Hepatocyte (in vitro differentiated cells): Measurements from ENCODE around the gene SIGLEC12. TPM values are rescaled to one million over a fixed set of nuclear protein-coding genes. Genes with fewer than 3 reads are reported as not detected.

Experiments used
- DNase-seq: peaks from one replicate; pipeline ENCODE4 v3.0.0-alpha.2; 2016; ENCODE audit warnings: low spot score
- H2AFZ ChIP-seq: fragments of 200-600 bp; sonication (generic); 2 replicates; pipeline ENCODE4 v1.6.0; 2016; ENCODE audit warnings: antibody characterized with exemption, mild to moderate bottlenecking
- H3K27ac ChIP-seq: fragments of 200-600 bp; sonication (generic); 2 replicates; pipeline ENCODE4 v1.5.1; 2016; ENCODE audit warnings: mild to moderate bottlenecking
- H3K27me3 ChIP-seq: fragments of 200-600 bp; sonication (generic); 2 replicates; pipeline ENCODE4 v1.6.1; 2016
- H3K36me3 ChIP-seq: fragments of 200-600 bp; sonication (generic); replicated peaks from 2 replicates; pipeline ENCODE4 v1.5.1; 2016; ENCODE audit warnings: low read depth; ENCODE audit not compliant: insufficient read depth
- H3K4me1 ChIP-seq: fragments of 200-600 bp; sonication (generic); 2 replicates; pipeline ENCODE4 v1.5.1; 2016; ENCODE audit warnings: mild to moderate bottlenecking, moderate library complexity; ENCODE audit not compliant: insufficient read depth
- H3K4me2 ChIP-seq: fragments of 200-600 bp; sonication (generic); 2 replicates; pipeline ENCODE4 v1.6.0; 2016
- H3K4me3 ChIP-seq: fragments of 200-600 bp; sonication (generic); 2 replicates; pipeline ENCODE4 v1.5.1; 2016; ENCODE audit warnings: mild to moderate bottlenecking
- H3K79me2 ChIP-seq: fragments of 200-600 bp; sonication (generic); 2 replicates; pipeline ENCODE4 v1.6.0; 2017; ENCODE audit warnings: mild to moderate bottlenecking
- H3K9me2 ChIP-seq: fragments of 200-600 bp; sonication (generic); replicated peaks from 2 replicates; pipeline ENCODE4 v1.6.0; 2017; ENCODE audit warnings: mild to moderate bottlenecking; ENCODE audit not compliant: insufficient read depth
- H3K9me3 ChIP-seq: fragments of 200-600 bp; sonication (generic); 2 replicates; pipeline ENCODE4 v1.5.1; 2016; ENCODE audit warnings: low read depth, mild to moderate bottlenecking
- H4K20me1 ChIP-seq: fragments of 200-600 bp; sonication (generic); 2 replicates; pipeline ENCODE4 v1.6.0; 2016; ENCODE audit warnings: mild to moderate bottlenecking; ENCODE audit not compliant: insufficient read depth, poor library complexity, severe bottlenecking
- CTCF ChIP-seq: fragments of 200-600 bp; sonication (generic); IDR thresholded peaks from 2 replicates; pipeline ENCODE4 v1.5.1; 2016; ENCODE audit warnings: antibody characterized with exemption, mild to moderate bottlenecking; ENCODE audit not compliant: poor library complexity
- EZH2 ChIP-seq: fragments of 200-600 bp; sonication (generic); IDR thresholded peaks from 2 replicates; pipeline ENCODE4 v1.6.1; 2016; ENCODE audit warnings: antibody characterized with exemption, mild to moderate bottlenecking, borderline replicate concordance
- EZH2phosphoT487 ChIP-seq: fragments of 200-600 bp; sonication (generic); IDR thresholded peaks from one replicate; pipeline ENCODE4 v1.6.1; 2018; ENCODE audit warnings: antibody characterized with exemption, mild to moderate bottlenecking, low read depth, moderate library complexity; ENCODE audit not compliant: unreplicated experiment, severe bottlenecking
- WGBS: methylation state at CpG from one replicate; pipeline ENCODE4 v1.1.6; 2016; ENCODE audit warnings: low lambda C conversion rate; ENCODE audit errors: missing lambda C conversion rate; 5-methylcytosine and 5-hydroxymethylcytosine counted together
- polyA plus RNA-seq: library from polyadenylated mRNA; unstranded; fragments of >200 nt; fragmentation: Nextera tagmentation; extraction: Ambion mirVana; gene quantifications from 2 replicates; pipeline ENCODE4 v1.2.1, GENCODE V29; 2016
- total RNA-seq: library from RNA; depleted of rRNA; stranded (reverse); fragments of >200 nt; gene quantifications from 2 replicates; pipeline ENCODE4 v1.2.3, GENCODE V29; 2014

The SIGLEC12 gene
- total and polyA plus RNA-seq, 2 experiments from 2014 or later = 0.29 TPM; not detected in 1

- no peaks in the 10 kb centered on the region for H3K9me3 ChIP-seq
- H3K4me2 ChIP-seq = no peak overlapping the region
- no peaks in the 10 kb centered on the region for H3K4me1 ChIP-seq
- H2AFZ ChIP-seq = no peak overlapping the region
- no peaks in the 10 kb centered on the region for H3K79me2 ChIP-seq
- WGBS = 73% methylated on average over 6 of the region's 6 CpGs
- no peak overlapping the region for H3K4me3 ChIP-seq
- no peaks in the 10 kb centered on the region for H4K20me1 ChIP-seq
- H3K36me3 ChIP-seq = no peaks in the 10 kb centered on the region
- TF ChIP-seq EZH2 = no peak
- no peak for TF ChIP-seq CTCF
- TF ChIP-seq EZH2phosphoT487 = no peak
- H3K9me2 ChIP-seq = no peaks in the 10 kb centered on the region
- no peak for DNase-seq
- H3K27me3 ChIP-seq = no peaks in the 10 kb centered on the region
- no peak overlapping the region for H3K27ac ChIP-seq
Measured at GRCh38 chr19:51507640-51508058, 6.0 kb upstream of the SIGLEC12 start.

- Histone ChIP-seq H2AFZ (no peak overlapping the region), H3K9me3 (no peaks in the 10 kb centered on the region), H3K9me2 (no peaks in the 10 kb centered on the region), H3K4me3 (no peak overlapping the region), H3K36me3 (no peaks in the 10 kb centered on the region), H4K20me1 (no peaks in the 10 kb centered on the region), H3K4me2 (no peak overlapping the region), H3K27me3 (no peaks in the 10 kb centered on the region), H3K79me2 (no peaks in the 10 kb centered on the region), H3K27ac (no peak overlapping the region), H3K4me1 (no peaks in the 10 kb centered on the region)
- WGBS = 41% methylated on average over 3 of the region's 3 CpGs
- no peak for TF ChIP-seq CTCF
- no peak for DNase-seq
Measured at GRCh38 chr19:51507192-51507591, 5.6 kb upstream of the SIGLEC12 start.

- Histone ChIP-seq H4K20me1 (no peaks in the 10 kb centered on the region), H3K9me3 (no peaks in the 10 kb centered on the region), H3K79me2 (no peaks in the 10 kb centered on the region), H3K4me3 (no peak overlapping the region), H3K4me2 (no peak overlapping the region), H3K27me3 (no peaks in the 10 kb centered on the region), H3K9me2 (no peaks in the 10 kb centered on the region), H3K27ac (no peak overlapping the region), H3K4me1 (no peaks in the 10 kb centered on the region), H3K36me3 (no peaks in the 10 kb centered on the region), H2AFZ (no peak overlapping the region)
- 23% methylated on average over 3 of the region's 3 CpGs for WGBS
- no peak for TF ChIP-seq CTCF
- TF ChIP-seq EZH2 = no peak
- TF ChIP-seq EZH2phosphoT487 = no peak
- no peak for DNase-seq
Measured at GRCh38 chr19:51505904-51506303, 4.3 kb upstream of the SIGLEC12 start.

- WGBS = 53% methylated on average over 3 of the region's 3 CpGs
- no peak overlapping the region for H3K27ac ChIP-seq
- TF ChIP-seq EZH2phosphoT487 (no peak), CTCF (no peak), EZH2 (no peak)
Measured at GRCh38 chr19:51503896-51504295, 2.3 kb upstream of the SIGLEC12 start.

More at GRCh38 chr19:51503896-51504295, 2.3 kb upstream of the SIGLEC12 start:
- Histone ChIP-seq H3K4me3 (no peak overlapping the region), H3K4me1 (no peaks in the 10 kb centered on the region), H3K9me2 (no peaks in the 10 kb centered on the region), H3K36me3 (no peaks in the 10 kb centered on the region), H3K4me2 (no peak overlapping the region), H2AFZ (no peak overlapping the region), H3K79me2 (no peaks in the 10 kb centered on the region), H3K27me3 (no peaks in the 10 kb centered on the region), H4K20me1 (no peaks in the 10 kb centered on the region), H3K9me3 (no peaks in the 10 kb centered on the region)
- DNase-seq = no peak
